Measurements from ENCODE around the gene GRAMD2B.

Gene GRAMD2B

GRCh38 chr5:126538579-126538978 lies 115.4 kb downstream of the GRAMD2B start:
- DNase-seq (ENCODE audit: low spot score), result no peak

- DNase-seq (ENCODE audit: low spot score), result no peak
These were observed 117.4 kb downstream of the GRAMD2B start for GRCh38 chr5:126540631-126541030.

- DNase-seq (ENCODE audit: low spot score), result no peak
These were observed 119.2 kb downstream of the GRAMD2B start for GRCh38 chr5:126542441-126542840.

- no peak for DNase-seq (ENCODE audit: low spot score)
These were observed 119.8 kb downstream of the GRAMD2B start for GRCh38 chr5:126543009-126543408.

- DNase-seq (ENCODE audit: low spot score), result no peak
These were observed 120.5 kb downstream of the GRAMD2B start for GRCh38 chr5:126543660-126544059.

Data from D341Med (cell line).